ENCODE results near the gene ZNF879. TPM values are rescaled to one million over a fixed set of nuclear protein-coding genes. Genes with fewer than 3 reads are reported as not detected.

The ZNF879 gene
- total RNA-seq, 1 experiment from 2014 or later: not detected

DNA sequence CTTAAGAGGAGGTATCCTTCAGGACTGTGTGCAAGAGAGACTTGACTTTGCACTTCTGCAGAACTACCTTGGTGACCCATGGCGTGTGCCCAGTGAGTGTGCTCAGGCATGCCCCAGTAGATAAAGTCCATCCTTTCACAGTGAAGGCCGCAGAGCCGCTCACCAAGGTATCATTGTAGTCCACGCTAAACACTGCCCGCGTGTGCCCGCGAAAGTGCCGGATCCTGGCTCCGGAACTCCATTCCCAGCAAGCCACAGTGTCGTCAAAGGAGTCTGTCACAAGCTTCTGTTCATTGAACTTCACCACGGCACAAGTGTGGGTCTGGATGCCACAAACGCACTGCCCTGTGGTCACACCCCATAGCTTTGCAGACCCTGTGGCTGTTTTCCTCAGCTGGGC lies 25.2 kb upstream of the ZNF879 start:
- ChIA-PET CTCF (no interaction called here), POLR2A (no interaction called here), RAD21 (ENCODE audit: low non-redundant PET in 1 of 2, low total read pairs in 2 of 2, uncharacterized antibody in 2 of 2, unreplicated experiment in 2 of 2) (no interaction called here)
- ATAC-seq (no peak), DNase-seq (ENCODE audit: low read depth, low spot score) (no peak)
- H3K4me2 ChIP-seq (ENCODE audit: low read length): no peak overlapping the region
- no peaks in the 10 kb centered on the region for H3K27me3 ChIP-seq (ENCODE audit: insufficient read depth, low read length)
- H3K27ac ChIP-seq (ENCODE audit: low read depth, low read length): no peak overlapping the region
- no peaks in the 10 kb centered on the region for H3K4me1 ChIP-seq (ENCODE audit: control insufficient read depth in 1 of 2, insufficient read depth in 2 of 2, low read length in 2 of 2)
- no peaks in the 10 kb centered on the region for H4K20me1 ChIP-seq (ENCODE audit: insufficient read depth)
- TF ChIP-seq POLR2AphosphoS5 (IDR thresholded peaks at IDR 0.05; ENCODE audit: low read depth, low read length): no peak
- TF ChIP-seq TCF7L2 (IDR thresholded peaks at IDR 0.05; ENCODE audit: borderline replicate concordance, extremely low read depth, insufficient read depth, insufficient read length): no peak
- TF ChIP-seq EZH2phosphoT487 (IDR thresholded peaks at IDR 0.05; ENCODE audit: borderline replicate concordance): no peak
- no peak for TF ChIP-seq SRF (IDR thresholded peaks at IDR 0.05; ENCODE audit: low read depth)
- no peak for TF ChIP-seq ATF3 (IDR thresholded peaks at IDR 0.05)
- TF ChIP-seq SIN3A (IDR thresholded peaks at IDR 0.05; ENCODE audit: low read depth): no peak
- no peak for TF ChIP-seq CEBPB (IDR thresholded peaks at IDR 0.05; ENCODE audit: low read depth)
- no peak for TF ChIP-seq EGR1 (IDR thresholded peaks at IDR 0.05; ENCODE audit: low read depth)
- TF ChIP-seq, protein P1, sequence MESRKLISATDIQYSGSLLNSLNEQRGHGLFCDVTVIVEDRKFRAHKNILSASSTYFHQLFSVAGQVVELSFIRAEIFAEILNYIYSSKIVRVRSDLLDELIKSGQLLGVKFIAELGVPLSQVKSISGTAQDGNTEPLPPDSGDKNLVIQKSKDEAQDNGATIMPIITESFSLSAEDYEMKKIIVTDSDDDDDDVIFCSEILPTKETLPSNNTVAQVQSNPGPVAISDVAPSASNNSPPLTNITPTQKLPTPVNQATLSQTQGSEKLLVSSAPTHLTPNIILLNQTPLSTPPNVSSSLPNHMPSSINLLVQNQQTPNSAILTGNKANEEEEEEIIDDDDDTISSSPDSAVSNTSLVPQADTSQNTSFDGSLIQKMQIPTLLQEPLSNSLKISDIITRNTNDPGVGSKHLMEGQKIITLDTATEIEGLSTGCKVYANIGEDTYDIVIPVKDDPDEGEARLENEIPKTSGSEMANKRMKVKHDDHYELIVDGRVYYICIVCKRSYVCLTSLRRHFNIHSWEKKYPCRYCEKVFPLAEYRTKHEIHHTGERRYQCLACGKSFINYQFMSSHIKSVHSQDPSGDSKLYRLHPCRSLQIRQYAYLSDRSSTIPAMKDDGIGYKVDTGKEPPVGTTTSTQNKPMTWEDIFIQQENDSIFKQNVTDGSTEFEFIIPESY (IDR thresholded peaks at IDR 0.05; ENCODE audit: extremely low read depth, insufficient replicate concordance, low read length): no peak
- TF ChIP-seq ELF1 (IDR thresholded peaks at IDR 0.05; ENCODE audit: borderline replicate concordance, low read depth): no peak
- TF ChIP-seq, protein P2, sequence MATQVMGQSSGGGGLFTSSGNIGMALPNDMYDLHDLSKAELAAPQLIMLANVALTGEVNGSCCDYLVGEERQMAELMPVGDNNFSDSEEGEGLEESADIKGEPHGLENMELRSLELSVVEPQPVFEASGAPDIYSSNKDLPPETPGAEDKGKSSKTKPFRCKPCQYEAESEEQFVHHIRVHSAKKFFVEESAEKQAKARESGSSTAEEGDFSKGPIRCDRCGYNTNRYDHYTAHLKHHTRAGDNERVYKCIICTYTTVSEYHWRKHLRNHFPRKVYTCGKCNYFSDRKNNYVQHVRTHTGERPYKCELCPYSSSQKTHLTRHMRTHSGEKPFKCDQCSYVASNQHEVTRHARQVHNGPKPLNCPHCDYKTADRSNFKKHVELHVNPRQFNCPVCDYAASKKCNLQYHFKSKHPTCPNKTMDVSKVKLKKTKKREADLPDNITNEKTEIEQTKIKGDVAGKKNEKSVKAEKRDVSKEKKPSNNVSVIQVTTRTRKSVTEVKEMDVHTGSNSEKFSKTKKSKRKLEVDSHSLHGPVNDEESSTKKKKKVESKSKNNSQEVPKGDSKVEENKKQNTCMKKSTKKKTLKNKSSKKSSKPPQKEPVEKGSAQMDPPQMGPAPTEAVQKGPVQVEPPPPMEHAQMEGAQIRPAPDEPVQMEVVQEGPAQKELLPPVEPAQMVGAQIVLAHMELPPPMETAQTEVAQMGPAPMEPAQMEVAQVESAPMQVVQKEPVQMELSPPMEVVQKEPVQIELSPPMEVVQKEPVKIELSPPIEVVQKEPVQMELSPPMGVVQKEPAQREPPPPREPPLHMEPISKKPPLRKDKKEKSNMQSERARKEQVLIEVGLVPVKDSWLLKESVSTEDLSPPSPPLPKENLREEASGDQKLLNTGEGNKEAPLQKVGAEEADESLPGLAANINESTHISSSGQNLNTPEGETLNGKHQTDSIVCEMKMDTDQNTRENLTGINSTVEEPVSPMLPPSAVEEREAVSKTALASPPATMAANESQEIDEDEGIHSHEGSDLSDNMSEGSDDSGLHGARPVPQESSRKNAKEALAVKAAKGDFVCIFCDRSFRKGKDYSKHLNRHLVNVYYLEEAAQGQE (IDR thresholded peaks at IDR 0.05; ENCODE audit: low read depth): no peak
- no peak for TF ChIP-seq RAD21 (IDR thresholded peaks at IDR 0.05; ENCODE audit: low read depth)
- TF ChIP-seq FOSL1 (IDR thresholded peaks at IDR 0.05; ENCODE audit: low read depth): no peak
- no peak for TF ChIP-seq JUND (IDR thresholded peaks at IDR 0.05)
- TF ChIP-seq SP1 (IDR thresholded peaks at IDR 0.05; ENCODE audit: low read depth): no peak
- TF ChIP-seq CTCF (IDR thresholded peaks at IDR 0.05 in 2 of 3, conservative IDR thresholded peaks at IDR 0.05 in 1 of 3; ENCODE audit: borderline replicate concordance in 1 of 3, insufficient read depth in 1 of 3, low read depth in 2 of 3, low read length in 2 of 3): no peak
- TF ChIP-seq YY1 (IDR thresholded peaks at IDR 0.05; ENCODE audit: extremely low read depth, insufficient replicate concordance, low read depth, low read length): no peak
- no peak for TF ChIP-seq ZFX (IDR thresholded peaks at IDR 0.05)
- H3K9ac ChIP-seq (ENCODE audit: low read length): no peak overlapping the region
- no peak overlapping the region for H3K4me3 ChIP-seq (replicated peaks in 1 of 2; ENCODE audit: low read depth in 1 of 2, low read length in 2 of 2)
- peaks cover 0 to 6% of the 10 kb centered on the region in 2 experiments; a peak in 2 of 4 replicates for H3K9me3 ChIP-seq (ENCODE audit: control insufficient read depth in 1 of 2, insufficient read depth in 1 of 2, low read depth in 1 of 2, low read length in 2 of 2)
- BruUV-seq (replicated peaks): no TSS peak
- H3K36me3 ChIP-seq (ENCODE audit: control insufficient read depth in 1 of 2, insufficient read depth in 2 of 2, low read length in 2 of 2): no peaks in the 10 kb centered on the region
- intact Hi-C loops (cut with micrococcal nuclease): no loop called here
- no peak overlapping the region for H2AFZ ChIP-seq (ENCODE audit: low read depth, low read length, poor library complexity, severe bottlenecking)
- H3K79me2 ChIP-seq (ENCODE audit: insufficient read depth, low read length): no peaks in the 10 kb centered on the region
- H3K9me2 ChIP-seq (ENCODE audit: insufficient read depth): no peaks in the 10 kb centered on the region
